Hepatocyte (in vitro differentiated cells): ENCODE results near the gene ZC3H7A. TPM values are rescaled to one million over a fixed set of nuclear protein-coding genes. Genes with fewer than 3 reads are reported as not detected.

Experiments used
- DNase-seq: peaks from one replicate; pipeline ENCODE4 v3.0.0-alpha.2; 2016; ENCODE audit warnings: low spot score
- H2AFZ ChIP-seq: fragments of 200-600 bp; sonication (generic); 2 replicates; pipeline ENCODE4 v1.6.0; 2016; ENCODE audit warnings: antibody characterized with exemption, mild to moderate bottlenecking
- H3K27ac ChIP-seq: fragments of 200-600 bp; sonication (generic); 2 replicates; pipeline ENCODE4 v1.5.1; 2016; ENCODE audit warnings: mild to moderate bottlenecking
- H3K27me3 ChIP-seq: fragments of 200-600 bp; sonication (generic); 2 replicates; pipeline ENCODE4 v1.6.1; 2016
- H3K36me3 ChIP-seq: fragments of 200-600 bp; sonication (generic); replicated peaks from 2 replicates; pipeline ENCODE4 v1.5.1; 2016; ENCODE audit warnings: low read depth; ENCODE audit not compliant: insufficient read depth
- H3K4me1 ChIP-seq: fragments of 200-600 bp; sonication (generic); 2 replicates; pipeline ENCODE4 v1.5.1; 2016; ENCODE audit warnings: mild to moderate bottlenecking, moderate library complexity; ENCODE audit not compliant: insufficient read depth
- H3K4me2 ChIP-seq: fragments of 200-600 bp; sonication (generic); 2 replicates; pipeline ENCODE4 v1.6.0; 2016
- H3K4me3 ChIP-seq: fragments of 200-600 bp; sonication (generic); 2 replicates; pipeline ENCODE4 v1.5.1; 2016; ENCODE audit warnings: mild to moderate bottlenecking
- H3K79me2 ChIP-seq: fragments of 200-600 bp; sonication (generic); 2 replicates; pipeline ENCODE4 v1.6.0; 2017; ENCODE audit warnings: mild to moderate bottlenecking
- H3K9me2 ChIP-seq: fragments of 200-600 bp; sonication (generic); replicated peaks from 2 replicates; pipeline ENCODE4 v1.6.0; 2017; ENCODE audit warnings: mild to moderate bottlenecking; ENCODE audit not compliant: insufficient read depth
- H3K9me3 ChIP-seq: fragments of 200-600 bp; sonication (generic); 2 replicates; pipeline ENCODE4 v1.5.1; 2016; ENCODE audit warnings: low read depth, mild to moderate bottlenecking
- H4K20me1 ChIP-seq: fragments of 200-600 bp; sonication (generic); 2 replicates; pipeline ENCODE4 v1.6.0; 2016; ENCODE audit warnings: mild to moderate bottlenecking; ENCODE audit not compliant: insufficient read depth, poor library complexity, severe bottlenecking
- CTCF ChIP-seq: fragments of 200-600 bp; sonication (generic); IDR thresholded peaks from 2 replicates; pipeline ENCODE4 v1.5.1; 2016; ENCODE audit warnings: antibody characterized with exemption, mild to moderate bottlenecking; ENCODE audit not compliant: poor library complexity
- EZH2 ChIP-seq: fragments of 200-600 bp; sonication (generic); IDR thresholded peaks from 2 replicates; pipeline ENCODE4 v1.6.1; 2016; ENCODE audit warnings: antibody characterized with exemption, mild to moderate bottlenecking, borderline replicate concordance
- EZH2phosphoT487 ChIP-seq: fragments of 200-600 bp; sonication (generic); IDR thresholded peaks from one replicate; pipeline ENCODE4 v1.6.1; 2018; ENCODE audit warnings: antibody characterized with exemption, mild to moderate bottlenecking, low read depth, moderate library complexity; ENCODE audit not compliant: unreplicated experiment, severe bottlenecking
- WGBS: methylation state at CpG from one replicate; pipeline ENCODE4 v1.1.6; 2016; ENCODE audit warnings: low lambda C conversion rate; ENCODE audit errors: missing lambda C conversion rate; 5-methylcytosine and 5-hydroxymethylcytosine counted together
- polyA plus RNA-seq: library from polyadenylated mRNA; unstranded; fragments of >200 nt; fragmentation: Nextera tagmentation; extraction: Ambion mirVana; gene quantifications from 2 replicates; pipeline ENCODE4 v1.2.1, GENCODE V29; 2016
- total RNA-seq: library from RNA; depleted of rRNA; stranded (reverse); fragments of >200 nt; gene quantifications from 2 replicates; pipeline ENCODE4 v1.2.3, GENCODE V29; 2014

The ZC3H7A gene
- total and polyA plus RNA-seq, 2 experiments from 2014 or later = 34.9 to 40.3 TPM

- Histone ChIP-seq H3K9me2 (no peaks in the 10 kb centered on the region), H3K9me3 (no peaks in the 10 kb centered on the region), H3K4me3 (no peak overlapping the region), H3K27me3 (no peaks in the 10 kb centered on the region), H3K27ac (no peak overlapping the region), H3K4me1 (peaks cover 8% of the 10 kb centered on the region), H3K79me2 (peaks cover 42% of the 10 kb centered on the region), H3K36me3 (no peaks in the 10 kb centered on the region), H4K20me1 (no peaks in the 10 kb centered on the region), H2AFZ (no peak overlapping the region), H3K4me2 (no peak overlapping the region)
- TF ChIP-seq EZH2 = no peak
- no peak for TF ChIP-seq EZH2phosphoT487
- TF ChIP-seq CTCF = no peak
- DNase-seq = no peak
- WGBS = 91% methylated on average over 8 of the region's 8 CpGs
These were observed 81.7 kb downstream of the ZC3H7A start for GRCh38 chr16:11715246-11715947.

DNA sequence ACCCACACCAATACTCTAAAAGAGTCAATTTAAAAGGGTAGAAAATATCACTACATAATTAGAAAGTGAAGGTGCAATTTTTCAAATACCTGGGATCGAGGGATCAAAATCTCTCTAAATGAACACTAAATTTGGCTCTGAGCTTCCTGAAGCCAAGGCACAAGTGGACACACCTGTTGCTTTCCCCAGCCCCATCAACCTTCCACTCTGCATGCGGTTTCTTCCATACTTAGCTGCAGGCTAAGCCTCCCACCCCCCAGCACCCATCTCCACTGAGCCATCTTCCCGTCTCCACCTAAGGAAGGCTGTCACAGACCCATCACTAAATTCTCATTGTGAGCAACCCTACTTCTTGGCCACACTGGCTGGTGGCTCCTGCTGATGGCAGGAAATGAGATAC, 84.9 kb downstream of the ZC3H7A start:
- H3K9me2 ChIP-seq = no peaks in the 10 kb centered on the region
- H3K79me2 ChIP-seq = peaks cover 45% of the 10 kb centered on the region
- 98% methylated on average over 3 of the region's 3 CpGs for WGBS
- no peaks in the 10 kb centered on the region for H3K27me3 ChIP-seq
- no peak overlapping the region for H3K4me2 ChIP-seq
- no peak for TF ChIP-seq CTCF
- TF ChIP-seq EZH2phosphoT487 = no peak
- no peak for TF ChIP-seq EZH2
- H4K20me1 ChIP-seq = no peaks in the 10 kb centered on the region
- no peaks in the 10 kb centered on the region for H3K9me3 ChIP-seq
- H2AFZ ChIP-seq = no peak overlapping the region
- peaks cover 8% of the 10 kb centered on the region for H3K4me1 ChIP-seq
- H3K4me3 ChIP-seq = no peak overlapping the region
- H3K27ac ChIP-seq = no peak overlapping the region
- no peak for DNase-seq
- no peaks in the 10 kb centered on the region for H3K36me3 ChIP-seq

GRCh38 chr16:11711662-11712061, 85.4 kb downstream of the ZC3H7A start:
- Histone ChIP-seq H3K79me2 (peaks cover 50% of the 10 kb centered on the region), H3K4me3 (no peak overlapping the region), H3K9me3 (no peaks in the 10 kb centered on the region), H3K9me2 (no peaks in the 10 kb centered on the region), H2AFZ (no peak overlapping the region), H3K36me3 (no peaks in the 10 kb centered on the region), H3K4me2 (no peak overlapping the region), H3K4me1 (peaks cover 8% of the 10 kb centered on the region), H4K20me1 (no peaks in the 10 kb centered on the region), H3K27ac (no peak overlapping the region), H3K27me3 (no peaks in the 10 kb centered on the region)
- 87% methylated on average over 4 of the region's 4 CpGs for WGBS
- DNase-seq = no peak
- no peak for TF ChIP-seq EZH2phosphoT487
- TF ChIP-seq CTCF = no peak
- TF ChIP-seq EZH2 = no peak

DNA sequence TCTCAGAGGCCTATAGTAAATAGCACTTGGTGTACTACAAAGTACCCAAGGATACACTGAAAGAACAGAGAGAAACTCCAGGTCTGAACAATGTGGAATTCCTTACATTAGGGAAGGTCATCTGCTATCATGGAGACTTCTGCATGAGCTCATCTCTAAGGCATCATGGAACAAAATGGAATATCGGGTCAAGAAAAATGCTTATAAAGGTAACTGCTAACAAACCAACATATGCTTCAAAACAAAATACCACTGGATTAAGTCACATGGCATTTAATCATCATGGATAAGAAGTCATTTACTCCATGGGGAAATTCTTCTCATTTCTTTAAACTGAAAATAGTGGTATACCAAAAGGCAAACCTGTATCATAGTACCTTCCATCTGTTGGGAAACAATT, 88.6 kb downstream of the ZC3H7A start:
- TF ChIP-seq EZH2phosphoT487 (no peak), CTCF (no peak), EZH2 (no peak)
- no peaks in the 10 kb centered on the region for H4K20me1 ChIP-seq

More for the DNA sequence above, 88.6 kb downstream of the ZC3H7A start:
- 96% methylated on average over 1 of the region's 1 CpG for WGBS
- Histone ChIP-seq H3K4me1 (no peaks in the 10 kb centered on the region), H2AFZ (no peak overlapping the region), H3K4me3 (no peak overlapping the region), H3K27me3 (no peaks in the 10 kb centered on the region), H3K9me2 (no peaks in the 10 kb centered on the region), H3K36me3 (no peaks in the 10 kb centered on the region), H3K9me3 (no peaks in the 10 kb centered on the region), H3K4me2 (no peak overlapping the region), H3K27ac (no peak overlapping the region), H3K79me2 (peaks cover 51% of the 10 kb centered on the region)
- no peak for DNase-seq
